PC-9 (cell line): Measurements from ENCODE around the gene DENND5A.

ENCODE experiments used
- CTCF ChIP-seq: fragments of 200-600 bp; sonication (generic); conservative IDR thresholded peaks from 2 replicates; pipeline ENCODE4 v1.6.1; 2017; ENCODE audit warnings: mixed run types, antibody characterized with exemption, mild to moderate bottlenecking, moderate library complexity
- EZH2 ChIP-seq: fragments of 200-600 bp; sonication (generic); IDR thresholded peaks from 2 replicates; pipeline ENCODE4 v1.8.0; 2017; ENCODE audit warnings: antibody characterized with exemption, low read depth

- TF ChIP-seq CTCF = no peak
- no peak for TF ChIP-seq EZH2
These were observed 124.0 kb downstream of the DENND5A start for GRCh38 chr11:9141186-9141585.
